GM10248 (cell line): ENCODE data around the gene BICDL1.

ENCODE experiments used
- CTCF ChIA-PET: fragments of 300-600 bp; sonication (Branson Sonifier 250); formaldehyde crosslinking; extraction: SDS; loops from one replicate; lab custom pipeline; 2021; ENCODE audit warnings: antibody characterized with exemption; lab: Yijun Ruan, JAX
- POLR2A ChIA-PET: fragments of 350-650 bp; sonication (Branson Sonifier 250); formaldehyde crosslinking; extraction: SDS; loops from one replicate; lab custom pipeline; 2020; ENCODE audit warnings: antibody characterized with exemption; lab: Yijun Ruan, JAX
- DNase-seq: peaks from one replicate; pipeline ENCODE4 v3.0.0; 2012; ENCODE audit errors: extremely low spot score
- CTCF ChIP-seq: IDR thresholded peaks from 2 replicates; pipeline ENCODE4 v1.5.1; 2012; ENCODE audit warnings: mild to moderate bottlenecking, low read depth; ENCODE audit errors: extremely low read depth, missing control alignments, control extremely low read depth

BICDL1 gene

GRCh38 chr12:119998471-119999245 lies 9.6 kb downstream of the BICDL1 start:
- no peak for DNase-seq
- no peak for TF ChIP-seq CTCF
- ChIA-PET POLR2A (no interaction called here), CTCF (interaction anchor here (1.1 to 2.7 kb wide), 3 partner anchors 9 to 88 kb away, joined by 5 to 9 read pairs (median 6); partner anchors contain the start of gene BICDL1)

DNA sequence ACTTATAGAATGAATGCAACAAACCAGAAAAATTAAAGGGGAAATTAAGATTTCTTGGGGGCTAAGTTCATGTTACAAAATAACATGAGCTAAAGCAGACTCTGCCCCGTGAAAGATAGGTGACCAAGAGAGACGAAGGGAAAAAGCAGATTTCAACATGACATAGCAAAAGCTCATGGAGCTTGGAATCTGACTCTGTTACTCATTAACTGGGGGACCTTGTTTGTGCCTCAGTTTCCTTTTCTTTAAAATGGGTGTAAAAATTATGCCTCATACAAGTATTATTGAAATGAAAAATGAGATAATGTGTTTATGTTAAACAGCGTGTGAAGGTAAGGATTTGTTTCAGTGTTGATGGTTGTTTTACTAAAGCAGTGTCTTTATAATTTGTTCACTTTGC lies 11.5 kb downstream of the BICDL1 start:
- POLR2A ChIA-PET, result no interaction called here
- CTCF ChIA-PET, result interaction anchor here (1.1 to 2.7 kb wide), 3 partner anchors 11 to 87 kb away, joined by 3 to 9 read pairs (median 4); partner anchors contain the start of gene BICDL1
- no peak for TF ChIP-seq CTCF
- no peak for DNase-seq

DNA sequence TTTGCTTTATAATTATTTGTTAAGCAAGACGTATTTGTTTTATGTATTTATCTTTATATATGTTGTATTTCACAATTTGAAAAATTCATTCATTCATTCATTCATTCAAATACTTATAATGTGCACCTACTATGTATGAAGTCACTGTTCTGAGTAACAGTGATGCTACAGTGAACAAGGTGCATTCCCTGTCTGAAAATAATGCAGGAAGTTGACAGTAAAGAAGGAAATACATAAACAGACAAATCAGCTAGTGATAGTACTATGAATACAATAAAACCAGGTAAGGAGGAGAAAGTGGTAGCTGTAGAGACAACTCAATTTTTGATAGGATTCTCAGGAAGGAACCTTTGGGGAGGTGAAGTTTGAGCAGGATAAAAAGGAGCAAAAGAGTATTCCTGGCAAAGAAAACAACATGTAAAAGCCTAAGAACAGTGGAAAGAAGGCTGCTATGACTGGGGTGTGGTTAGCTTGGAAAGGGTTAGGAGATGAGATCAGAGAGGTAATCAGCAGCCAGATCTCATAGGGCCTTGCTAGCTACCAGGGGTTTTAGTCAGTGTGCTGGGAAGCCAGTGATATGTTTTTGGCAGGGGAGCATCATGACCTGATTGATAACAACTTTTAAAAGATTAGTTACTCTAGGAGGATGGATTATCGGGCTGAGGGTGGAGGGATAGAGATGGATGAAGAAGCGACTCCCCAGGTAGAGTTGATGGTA lies 17.4 kb downstream of the BICDL1 start:
- CTCF ChIA-PET, result interaction anchor here (1.2 to 2.5 kb wide), 5 partner anchors 8 to 103 kb away, joined by 3 to 9 read pairs (median 6); partner anchors contain the start of gene BICDL1

DNA sequence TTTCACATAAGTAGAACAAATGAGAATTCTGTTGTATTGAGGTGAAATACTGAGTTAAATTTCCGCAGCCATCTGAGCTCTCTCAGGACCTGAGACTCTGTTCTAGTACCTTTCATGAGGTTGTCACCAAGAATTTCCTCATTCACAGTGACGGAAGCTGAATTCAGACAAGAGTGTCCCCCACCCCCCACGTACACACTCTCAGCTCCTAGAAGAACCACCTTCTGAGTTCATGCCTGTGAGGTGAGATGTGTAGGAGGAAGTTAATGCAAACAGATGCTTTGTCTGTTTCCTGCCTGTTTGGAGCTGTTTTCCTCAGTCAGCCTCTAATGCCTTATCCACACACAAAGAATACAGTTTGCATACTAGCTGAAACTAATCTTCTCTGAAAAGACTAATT lies 18.2 kb downstream of the BICDL1 start:
- CTCF ChIA-PET, result interaction anchor here (0.9 to 2.5 kb wide), 6 partner anchors 9 to 104 kb away, joined by 3 to 9 read pairs (median 5); partner anchors contain the start of gene BICDL1

More for the DNA sequence above, 17.4 kb downstream of the BICDL1 start:
- TF ChIP-seq CTCF, result no peak
- no peak for DNase-seq
- POLR2A ChIA-PET, result interaction anchor here (1.0 kb wide), 1 partner anchor 285 kb away, joined by 3 read pairs; no protein-coding TSS in a partner anchor

DNA sequence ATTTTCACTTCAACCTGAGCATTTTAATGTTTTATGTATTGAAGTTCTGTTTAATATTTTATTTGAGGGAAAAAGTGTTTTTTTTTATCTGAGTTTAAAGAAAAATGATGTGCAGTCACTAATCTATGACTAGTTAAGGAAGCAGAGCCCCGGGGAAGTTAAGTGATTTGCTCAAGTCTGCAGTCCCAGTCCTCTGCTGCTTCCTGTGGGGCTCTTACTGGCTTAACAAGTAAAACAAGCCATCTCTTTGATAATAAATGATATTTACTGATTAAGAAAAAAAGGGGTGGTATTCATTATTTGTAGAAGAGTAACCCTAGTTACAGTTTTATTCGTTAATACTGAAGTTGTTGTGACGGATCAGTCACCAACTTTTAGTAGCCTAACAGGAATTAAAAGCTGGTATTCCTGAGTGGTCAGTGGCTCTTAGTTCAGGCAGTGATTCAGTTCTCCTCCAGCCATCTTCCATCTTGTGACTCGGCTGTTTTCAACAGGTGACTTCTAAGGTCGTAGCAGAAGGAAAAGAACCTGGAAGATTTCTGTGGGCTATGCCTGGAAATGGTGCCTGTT lies 21.7 kb downstream of the BICDL1 start:
- no peak for DNase-seq
- TF ChIP-seq CTCF, result no peak
- CTCF ChIA-PET, result no interaction called here
- POLR2A ChIA-PET, result no interaction called here

More for the DNA sequence above, 18.2 kb downstream of the BICDL1 start:
- no peak for TF ChIP-seq CTCF
- peak; percentile 31 for DNase-seq
- POLR2A ChIA-PET, result interaction anchor here (1.0 kb wide), 1 partner anchor 284 kb away, joined by 3 read pairs; no protein-coding TSS in a partner anchor
